ENCODE data around the gene ANKS3.

DNA sequence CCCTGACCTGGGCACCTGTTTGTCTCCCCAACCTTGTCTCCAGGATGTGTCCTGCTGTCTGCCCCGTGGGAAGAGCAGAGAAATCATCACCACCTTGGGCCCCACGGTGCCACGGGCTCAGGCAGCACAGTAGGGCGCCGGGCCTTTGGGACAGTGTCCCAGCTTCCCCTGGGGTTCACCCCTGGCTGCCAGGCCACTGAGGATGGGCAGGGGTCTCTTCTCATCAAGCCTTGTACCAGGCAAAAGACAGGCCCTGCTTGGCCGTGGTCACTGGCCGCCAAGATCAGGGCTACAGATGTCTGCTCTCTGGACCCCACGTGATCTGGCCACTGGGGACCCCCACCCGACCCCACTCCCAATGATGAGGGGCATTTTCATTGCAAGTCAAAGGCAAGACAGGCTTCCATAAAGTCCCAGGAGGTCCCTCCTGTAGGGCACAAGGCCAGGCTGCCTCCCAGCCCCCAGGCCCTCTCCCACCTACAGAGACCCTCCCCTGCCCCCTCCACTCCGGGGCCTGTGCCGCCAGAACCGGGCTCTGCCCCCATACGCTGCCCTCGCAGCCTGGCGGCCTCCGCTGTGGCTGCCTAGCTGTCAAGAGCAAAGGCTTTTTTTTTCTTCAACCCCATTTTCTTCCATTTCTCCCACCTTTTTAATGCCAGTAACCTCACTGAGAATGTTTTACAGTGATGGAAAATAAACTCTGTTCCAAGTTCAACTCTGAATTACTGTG, 14.8 kb upstream of the ANKS3 start:
- no peak for TF ChIP-seq POLR2A (IDR thresholded peaks at IDR 0.05)
- TF ChIP-seq, protein P1, sequence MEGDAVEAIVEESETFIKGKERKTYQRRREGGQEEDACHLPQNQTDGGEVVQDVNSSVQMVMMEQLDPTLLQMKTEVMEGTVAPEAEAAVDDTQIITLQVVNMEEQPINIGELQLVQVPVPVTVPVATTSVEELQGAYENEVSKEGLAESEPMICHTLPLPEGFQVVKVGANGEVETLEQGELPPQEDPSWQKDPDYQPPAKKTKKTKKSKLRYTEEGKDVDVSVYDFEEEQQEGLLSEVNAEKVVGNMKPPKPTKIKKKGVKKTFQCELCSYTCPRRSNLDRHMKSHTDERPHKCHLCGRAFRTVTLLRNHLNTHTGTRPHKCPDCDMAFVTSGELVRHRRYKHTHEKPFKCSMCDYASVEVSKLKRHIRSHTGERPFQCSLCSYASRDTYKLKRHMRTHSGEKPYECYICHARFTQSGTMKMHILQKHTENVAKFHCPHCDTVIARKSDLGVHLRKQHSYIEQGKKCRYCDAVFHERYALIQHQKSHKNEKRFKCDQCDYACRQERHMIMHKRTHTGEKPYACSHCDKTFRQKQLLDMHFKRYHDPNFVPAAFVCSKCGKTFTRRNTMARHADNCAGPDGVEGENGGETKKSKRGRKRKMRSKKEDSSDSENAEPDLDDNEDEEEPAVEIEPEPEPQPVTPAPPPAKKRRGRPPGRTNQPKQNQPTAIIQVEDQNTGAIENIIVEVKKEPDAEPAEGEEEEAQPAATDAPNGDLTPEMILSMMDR (IDR thresholded peaks at IDR 0.05), result no peak
- TF ChIP-seq EP300 (IDR thresholded peaks at IDR 0.05), result no peak
